Prostate gland (tissue), 2 donors: Measurements from ENCODE around the gene OR9K2.

Experiments used
- CTCF ChIP-seq, 4 experiments: fragments of 200-600 bp in 2 of 4; fragments of 450-650 bp in 2 of 4; sonication (generic) in 2 of 4; IDR thresholded peaks; 1 replicate in 3 of 4; 2 replicates in 1 of 4; pipeline ENCODE4 v1.5.1; 2016 to 2019; ENCODE audit warnings: antibody characterized with exemption in 4 of 4, mild to moderate bottlenecking in 2 of 4, moderate library complexity in 2 of 4
- POLR2A ChIP-seq: fragments of 450-650 bp; IDR thresholded peaks from one replicate; pipeline ENCODE4 v1.6.1; 2016; ENCODE audit warnings: antibody characterized with exemption, mild to moderate bottlenecking
- POLR2AphosphoS5 ChIP-seq: sonication (generic); formaldehyde crosslinking; IDR thresholded peaks from one replicate; pipeline ENCODE4 v1.6.1; 2017; ENCODE audit warnings: antibody characterized with exemption

DNA sequence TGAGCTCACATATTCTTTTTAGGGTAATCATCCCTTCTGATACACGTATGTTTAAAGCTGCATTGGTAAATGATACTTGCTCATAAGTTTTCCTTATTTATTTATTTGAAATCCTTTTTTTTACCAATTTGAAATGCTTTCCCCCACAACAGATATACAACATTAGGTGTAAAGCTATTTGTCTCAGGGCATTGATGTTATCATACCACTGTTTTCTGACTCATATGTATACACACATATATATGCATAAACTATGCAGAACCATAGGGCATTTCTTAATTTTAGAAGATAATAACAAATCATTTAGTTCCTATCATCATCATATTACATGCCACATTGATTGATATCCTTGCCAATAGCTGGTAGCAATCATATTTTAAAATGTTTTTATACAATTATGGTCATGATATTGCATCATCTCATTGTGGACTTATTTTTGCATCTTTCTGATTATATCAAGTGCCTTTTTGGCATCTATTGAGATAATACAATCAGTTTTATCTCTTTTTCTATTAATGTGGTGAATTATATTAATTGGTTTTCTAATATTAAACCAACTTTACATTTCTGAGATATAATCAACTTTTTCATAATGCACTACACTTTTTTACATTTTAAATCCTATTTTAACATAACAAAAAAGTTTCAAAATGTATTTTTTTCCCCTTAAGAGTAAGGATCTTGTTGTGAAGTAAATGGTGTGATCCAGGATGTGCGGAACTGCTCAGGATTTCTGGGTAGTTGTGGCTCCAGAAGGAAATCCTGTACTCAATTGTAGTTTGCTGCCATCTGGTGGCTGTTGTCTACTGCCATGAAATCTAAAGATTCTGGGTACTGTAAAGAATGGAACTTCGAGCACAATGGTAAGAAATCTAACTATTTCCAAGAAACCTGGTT, 16.7 kb downstream of the OR9K2 start:
- TF ChIP-seq CTCF (IDR thresholded peaks at IDR 0.05) (peak in 3 of 4 experiments; percentile 39 to 48 (median 44)), POLR2A (no peak), POLR2AphosphoS5 (no peak)
